NCI-H82 treated with DMSO at 0.1 percent for 48 hours (cell line): ENCODE results near the gene MUCL3.
"Not testable (repeated sequence)": the region's sequence is repeated elsewhere in the genome, so short reads cannot be mapped to it uniquely, and the experiment has no call there.

Experiments
- DNase-seq: peaks from one replicate; lab custom pipeline; 2025; ENCODE audit not compliant: unreplicated experiment; lab: John Stamatoyannopoulos, UW

Gene MUCL3

DNA sequence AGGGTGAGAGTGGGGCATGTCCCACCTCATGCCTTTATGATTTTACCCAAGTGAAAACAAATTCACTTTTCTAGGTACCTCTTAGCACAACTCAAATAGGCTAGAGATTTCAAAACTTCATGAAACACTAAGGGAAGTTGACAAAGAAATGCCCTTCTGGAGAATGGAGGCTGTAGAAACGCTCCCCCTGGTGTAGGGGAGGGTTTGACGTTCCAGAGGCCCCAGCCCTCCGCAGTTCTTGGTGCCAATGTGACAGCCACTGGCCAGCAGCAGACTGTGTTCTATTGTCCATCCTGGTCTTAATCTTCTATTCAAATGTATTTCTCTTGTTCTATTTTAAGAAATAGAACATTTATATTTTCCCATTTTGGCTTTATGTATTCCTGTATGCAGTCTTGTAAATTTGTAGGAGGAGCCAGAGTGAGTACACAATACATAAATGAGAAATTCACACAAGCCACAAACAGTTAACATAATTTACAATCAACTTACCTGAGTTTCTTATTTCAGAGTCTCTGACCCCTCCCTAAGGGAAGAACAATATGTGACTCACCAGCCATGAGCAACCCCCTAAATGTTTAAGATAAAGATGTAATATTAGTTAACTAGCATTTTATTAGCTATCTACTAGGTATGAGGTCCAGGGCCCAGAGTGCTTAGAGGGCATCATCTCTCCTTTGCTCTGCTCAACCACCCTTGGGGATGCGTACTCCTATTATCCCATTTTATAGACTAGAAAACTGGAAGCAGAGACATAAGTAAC lies 33.9 kb downstream of the MUCL3 start:
- no peak for DNase-seq

DNA sequence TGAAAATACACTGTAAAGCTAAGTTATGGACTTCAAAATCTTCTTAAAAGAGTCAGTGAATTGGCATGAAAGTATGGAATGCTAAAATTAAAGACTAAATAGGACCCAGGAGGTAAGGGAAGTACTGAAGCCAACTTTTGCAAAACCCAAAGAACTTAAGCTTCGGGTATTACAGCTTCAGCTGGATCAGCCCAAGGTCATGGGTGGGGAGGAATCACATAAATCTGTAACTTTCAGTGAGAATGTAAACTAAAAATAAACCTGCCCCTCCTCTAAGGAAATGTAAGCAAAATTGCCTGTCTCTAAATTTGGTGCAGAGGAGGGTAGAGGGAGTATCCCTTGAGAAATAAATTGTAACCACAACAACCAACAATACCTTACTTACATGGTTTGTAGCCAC lies 38.4 kb downstream of the MUCL3 start:
- DNase-seq: no peak

DNA sequence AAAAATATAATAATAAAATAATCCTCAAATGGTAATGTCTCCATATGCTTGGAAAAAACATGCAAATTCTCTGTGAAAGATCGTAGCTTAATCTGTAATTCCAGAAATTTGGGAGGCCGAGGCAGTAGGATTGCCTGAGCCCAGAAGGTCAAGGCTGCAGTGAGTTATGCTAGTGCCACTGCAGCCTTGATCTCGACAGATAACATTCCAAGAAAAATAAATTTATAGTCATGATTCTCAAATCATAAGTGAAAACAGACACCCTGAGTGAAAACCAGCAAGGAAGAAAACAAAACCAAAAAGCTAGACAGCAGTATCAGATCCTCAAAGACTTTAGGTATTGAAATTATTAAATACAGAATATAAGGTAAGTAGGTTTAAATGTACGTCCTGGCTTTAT lies 38.9 kb downstream of the MUCL3 start:
- no peak for DNase-seq

- no peak for DNase-seq
Observed at GRCh38 chr6:30981942-30982772, 41.4 kb downstream of the MUCL3 start.

- DNase-seq: no peak
Observed at GRCh38 chr6:30983439-30983838, 42.7 kb downstream of the MUCL3 start, which contains the start of gene MUC21. MUC21 (plus strand) TSS chr6:30983718; CDS start chr6:30983959, 241 bp downstream.

GRCh38 chr6:30985490-30985889 lies 44.7 kb downstream of the MUCL3 start:
- DNase-seq: no peak

DNA sequence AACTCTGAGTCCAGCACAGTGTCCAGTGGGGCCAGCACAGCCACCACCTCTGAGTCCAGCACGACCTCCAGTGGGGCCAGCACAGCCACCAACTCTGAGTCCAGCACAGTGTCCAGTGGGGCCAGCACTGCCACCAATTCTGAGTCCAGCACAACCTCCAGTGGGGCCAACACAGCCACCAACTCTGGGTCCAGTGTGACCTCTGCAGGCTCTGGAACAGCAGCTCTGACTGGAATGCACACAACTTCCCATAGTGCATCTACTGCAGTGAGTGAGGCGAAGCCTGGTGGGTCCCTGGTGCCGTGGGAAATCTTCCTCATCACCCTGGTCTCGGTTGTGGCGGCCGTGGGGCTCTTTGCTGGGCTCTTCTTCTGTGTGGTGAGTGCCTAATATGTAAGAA lies 46.5 kb downstream of the MUCL3 start:
- no peak for DNase-seq

DNA sequence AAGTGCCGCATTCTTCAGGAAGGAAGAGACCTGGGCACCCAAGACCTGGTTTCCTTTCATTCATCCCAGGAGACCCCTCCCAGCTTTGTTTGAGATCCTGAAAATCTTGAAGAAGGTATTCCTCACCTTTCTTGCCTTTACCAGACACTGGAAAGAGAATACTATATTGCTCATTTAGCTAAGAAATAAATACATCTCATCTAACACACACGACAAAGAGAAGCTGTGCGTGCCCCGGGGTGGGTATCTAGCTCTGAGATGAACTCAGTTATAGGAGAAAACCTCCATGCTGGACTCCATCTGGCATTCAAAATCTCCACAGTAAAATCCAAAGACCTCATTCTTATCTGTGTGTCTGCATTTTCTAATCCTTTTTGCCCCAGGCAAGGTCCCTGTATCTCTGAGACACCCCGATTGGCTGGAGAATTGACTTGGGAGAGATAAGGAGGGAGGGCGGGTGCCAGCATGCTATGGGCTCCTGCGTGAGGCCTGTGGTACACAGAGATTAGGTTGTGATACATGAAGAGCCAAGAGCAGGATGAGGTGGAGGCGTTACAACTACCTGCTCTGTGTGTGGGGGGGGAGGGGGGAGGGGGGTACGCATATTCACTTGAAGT lies 47.5 kb downstream of the MUCL3 start:
- DNase-seq: no peak

DNA sequence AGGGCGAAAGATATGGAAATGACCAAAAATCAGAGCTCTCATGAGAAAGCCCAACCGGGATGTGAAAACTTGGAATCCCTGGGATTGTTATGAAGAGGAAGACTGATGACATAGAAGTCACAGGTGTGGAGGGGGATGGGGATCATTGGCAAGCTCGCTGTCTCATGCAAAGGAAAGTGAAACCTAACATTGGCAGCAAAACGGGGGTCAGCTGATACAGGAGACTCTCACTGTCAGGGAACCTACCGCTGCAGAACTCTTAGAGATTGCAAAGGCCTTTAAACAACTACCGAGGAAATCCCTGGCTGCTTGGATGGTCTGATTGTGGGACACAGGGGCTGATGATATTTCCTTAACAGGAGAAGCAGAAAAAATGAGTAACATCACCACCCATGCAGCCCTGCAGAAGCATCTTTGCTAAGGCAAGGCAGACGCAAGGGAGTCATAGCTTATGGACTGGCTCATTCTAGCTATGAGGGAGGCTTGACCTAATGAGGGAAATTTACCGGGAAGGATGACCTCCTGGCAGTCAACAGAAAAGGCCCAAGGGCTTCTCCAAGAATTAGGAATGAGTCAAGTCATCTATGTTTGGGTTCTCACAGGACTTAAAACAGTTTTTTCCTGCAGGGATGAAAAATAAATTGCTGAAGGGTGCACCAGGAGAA lies 49.8 kb downstream of the MUCL3 start:
- DNase-seq: no peak

DNA sequence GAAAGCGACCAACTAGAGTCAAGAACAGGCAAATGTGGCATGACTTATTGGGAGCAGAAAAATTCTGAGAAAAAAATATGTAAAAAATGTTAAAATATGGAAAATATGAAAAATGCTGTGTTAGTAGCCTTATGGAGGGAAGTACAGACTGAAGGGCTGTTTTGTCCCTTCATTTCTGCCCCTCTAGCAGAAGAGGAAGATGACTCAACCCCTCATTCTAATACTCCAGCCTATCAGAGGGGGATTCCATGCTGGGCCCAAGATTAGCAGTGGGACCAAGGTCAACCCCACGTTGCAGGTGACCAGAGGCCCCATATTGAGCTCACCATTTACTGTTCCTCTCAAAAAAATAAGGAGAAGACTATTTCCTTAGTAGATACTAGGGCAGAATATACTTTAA lies 51.1 kb downstream of the MUCL3 start:
- no peak for DNase-seq

GRCh38 chr6:30997301-30997700 lies 56.5 kb downstream of the MUCL3 start:
- DNase-seq: no peak

DNA sequence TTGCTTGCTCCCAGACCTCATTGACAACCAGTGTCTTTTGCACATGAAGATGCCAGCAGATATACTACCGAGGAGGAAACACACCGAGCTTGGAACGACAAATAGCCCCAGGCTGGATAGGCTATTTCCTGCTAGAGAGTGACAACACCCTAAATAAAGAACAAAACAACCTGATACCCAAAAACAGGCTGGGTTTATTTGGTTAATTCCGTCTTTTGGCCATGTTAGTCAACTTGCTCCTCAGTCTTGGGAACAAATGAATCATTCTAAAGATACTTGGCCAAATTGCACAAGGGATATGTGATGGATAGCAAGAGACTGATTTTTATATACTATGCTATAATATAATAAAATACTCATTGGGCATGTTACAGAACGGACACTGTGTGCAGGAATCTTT lies 58.0 kb downstream of the MUCL3 start:
- DNase-seq: no peak

GRCh38 chr6:31000067-31000860 lies 59.5 kb downstream of the MUCL3 start:
- DNase-seq: not testable (repeated sequence)

DNA sequence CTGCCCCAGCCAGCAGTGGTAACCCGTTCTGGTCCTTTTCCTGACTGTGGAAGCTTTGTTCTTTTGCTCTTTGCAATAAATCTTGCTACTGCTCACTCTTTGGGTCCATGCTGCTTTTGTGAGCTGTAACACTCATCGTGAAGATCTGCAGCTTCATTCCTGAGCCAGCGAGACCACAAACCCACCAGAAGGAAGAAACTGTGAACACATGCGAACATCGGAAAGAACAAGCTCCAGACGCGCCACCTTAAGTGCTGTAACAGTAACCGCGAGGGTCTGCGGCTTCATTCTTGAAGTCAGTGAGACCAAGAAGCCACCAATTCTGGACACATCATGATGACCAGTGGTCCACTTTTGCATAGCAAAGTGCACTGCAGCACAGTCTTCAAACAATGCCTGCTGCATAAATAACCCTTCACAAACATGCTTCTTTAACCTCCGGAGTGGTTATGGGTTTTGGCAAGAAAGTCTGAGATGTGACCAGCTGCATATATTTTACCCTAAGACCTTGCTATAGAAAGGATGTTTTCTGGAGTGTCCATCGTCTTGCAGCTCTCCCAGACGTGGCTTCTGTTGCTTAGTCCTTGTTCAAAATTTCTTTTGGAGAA lies 60.6 kb downstream of the MUCL3 start:
- DNase-seq: no peak

DNA sequence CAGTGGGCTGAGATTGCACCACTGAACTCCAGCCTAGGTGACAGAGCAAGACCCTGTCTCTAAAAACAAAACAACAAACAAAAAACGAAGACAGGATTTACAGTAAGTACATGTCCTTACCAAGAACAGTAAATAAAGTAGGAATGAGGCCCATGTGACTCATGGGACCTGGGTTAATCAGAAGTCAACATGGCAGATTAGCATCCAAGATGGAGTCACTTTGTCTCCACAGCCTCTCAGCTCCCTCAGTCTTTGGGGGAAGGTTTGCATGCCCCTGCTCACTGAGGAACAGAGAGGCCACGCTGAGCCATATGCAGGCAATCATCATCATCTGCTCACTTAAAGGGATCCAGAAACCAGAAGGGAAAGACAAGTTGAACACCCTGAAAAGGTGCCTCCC lies 61.7 kb downstream of the MUCL3 start:
- DNase-seq: no peak
